Measurements from ENCODE around the gene LTB4R. TPM values are rescaled to one million over a fixed set of nuclear protein-coding genes. Genes with fewer than 3 reads are reported as not detected.
A peak's percentile ranks its signal among the peaks of the same experiment; 100 is the strongest.

The LTB4R gene
- total RNA-seq, 1 experiment from 2014 or later = 13.4 TPM

DNA sequence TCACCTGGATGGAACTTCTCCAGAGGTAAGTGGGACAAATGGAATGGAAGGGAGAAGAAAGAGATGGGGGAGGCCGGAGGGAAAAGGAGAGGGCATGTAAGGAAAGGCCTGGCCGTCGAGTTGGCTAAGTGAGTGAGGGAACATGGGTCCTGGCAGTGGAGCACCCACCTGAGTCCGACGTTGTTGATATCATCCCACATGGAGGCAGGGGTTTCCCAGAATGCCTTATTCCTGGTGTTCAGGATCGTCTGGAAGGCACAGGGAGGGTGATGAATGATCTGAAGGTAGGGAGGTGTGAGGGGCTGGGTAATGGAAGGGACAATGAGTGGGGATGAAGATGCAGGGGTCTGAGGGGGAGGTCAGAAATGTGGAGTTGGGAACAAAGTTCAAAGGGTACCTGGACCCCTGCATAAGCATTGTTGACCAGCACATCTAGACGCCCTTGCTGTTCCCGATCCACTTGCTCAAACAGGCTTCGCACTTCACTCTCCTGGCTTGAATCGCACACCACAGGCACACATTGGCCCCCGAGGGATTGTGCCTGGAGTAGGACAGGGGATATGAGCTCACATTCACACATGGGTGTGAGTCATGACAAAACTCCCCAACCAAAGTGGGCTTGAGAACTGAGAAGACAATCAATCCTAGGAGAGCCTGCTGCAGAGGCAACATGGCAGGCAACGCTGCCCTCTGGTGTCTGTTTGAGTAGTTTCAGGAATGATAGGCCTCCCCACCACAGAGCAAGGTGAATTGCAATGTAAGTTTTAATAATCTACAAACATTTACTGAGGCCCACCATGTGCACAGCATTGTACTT is 14.8 kb upstream of the LTB4R start:
- no peak overlapping the region for H3K4me3 Mint-ChIP-seq (ENCODE audit: low read depth, unreplicated experiment)
- H3K9me3 Mint-ChIP-seq (ENCODE audit: low read depth, unreplicated experiment) = no peaks in the 10 kb centered on the region
- peak overlapping the region; percentile 15 for H3K27ac Mint-ChIP-seq (ENCODE audit: unreplicated experiment)
- H3K4me1 Mint-ChIP-seq (ENCODE audit: low read depth, unreplicated experiment) = peaks cover 32% of the 10 kb centered on the region
- CTCF ChIA-PET = interaction anchor here (0.6 to 4.2 kb wide), 11 partner anchors 12 to 513 kb away, joined by 3 to 108 read pairs (median 9); partner anchors contain the start of genes CHMP4A, CIDEB, MDP1 and RABGGTA
- TF ChIP-seq, protein P1, sequence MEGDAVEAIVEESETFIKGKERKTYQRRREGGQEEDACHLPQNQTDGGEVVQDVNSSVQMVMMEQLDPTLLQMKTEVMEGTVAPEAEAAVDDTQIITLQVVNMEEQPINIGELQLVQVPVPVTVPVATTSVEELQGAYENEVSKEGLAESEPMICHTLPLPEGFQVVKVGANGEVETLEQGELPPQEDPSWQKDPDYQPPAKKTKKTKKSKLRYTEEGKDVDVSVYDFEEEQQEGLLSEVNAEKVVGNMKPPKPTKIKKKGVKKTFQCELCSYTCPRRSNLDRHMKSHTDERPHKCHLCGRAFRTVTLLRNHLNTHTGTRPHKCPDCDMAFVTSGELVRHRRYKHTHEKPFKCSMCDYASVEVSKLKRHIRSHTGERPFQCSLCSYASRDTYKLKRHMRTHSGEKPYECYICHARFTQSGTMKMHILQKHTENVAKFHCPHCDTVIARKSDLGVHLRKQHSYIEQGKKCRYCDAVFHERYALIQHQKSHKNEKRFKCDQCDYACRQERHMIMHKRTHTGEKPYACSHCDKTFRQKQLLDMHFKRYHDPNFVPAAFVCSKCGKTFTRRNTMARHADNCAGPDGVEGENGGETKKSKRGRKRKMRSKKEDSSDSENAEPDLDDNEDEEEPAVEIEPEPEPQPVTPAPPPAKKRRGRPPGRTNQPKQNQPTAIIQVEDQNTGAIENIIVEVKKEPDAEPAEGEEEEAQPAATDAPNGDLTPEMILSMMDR (IDR thresholded peaks at IDR 0.05; ENCODE audit: unreplicated experiment) = peak; percentile 52
- no peaks in the 10 kb centered on the region for H3K27me3 Mint-ChIP-seq (ENCODE audit: unreplicated experiment)
- intact Hi-C loops (cut with micrococcal nuclease; ENCODE audit: unreplicated experiment) = loop anchor here (1.0 to 2.0 kb wide), 2 partner anchors 18 to 53 kb away; no protein-coding TSS in a partner anchor
- no TSS peak for BruUV-seq (replicated peaks)
- H3K36me3 Mint-ChIP-seq (ENCODE audit: insufficient read depth, unreplicated experiment) = peaks cover 33% of the 10 kb centered on the region
- DNase-seq = peak; percentile 70

DNA sequence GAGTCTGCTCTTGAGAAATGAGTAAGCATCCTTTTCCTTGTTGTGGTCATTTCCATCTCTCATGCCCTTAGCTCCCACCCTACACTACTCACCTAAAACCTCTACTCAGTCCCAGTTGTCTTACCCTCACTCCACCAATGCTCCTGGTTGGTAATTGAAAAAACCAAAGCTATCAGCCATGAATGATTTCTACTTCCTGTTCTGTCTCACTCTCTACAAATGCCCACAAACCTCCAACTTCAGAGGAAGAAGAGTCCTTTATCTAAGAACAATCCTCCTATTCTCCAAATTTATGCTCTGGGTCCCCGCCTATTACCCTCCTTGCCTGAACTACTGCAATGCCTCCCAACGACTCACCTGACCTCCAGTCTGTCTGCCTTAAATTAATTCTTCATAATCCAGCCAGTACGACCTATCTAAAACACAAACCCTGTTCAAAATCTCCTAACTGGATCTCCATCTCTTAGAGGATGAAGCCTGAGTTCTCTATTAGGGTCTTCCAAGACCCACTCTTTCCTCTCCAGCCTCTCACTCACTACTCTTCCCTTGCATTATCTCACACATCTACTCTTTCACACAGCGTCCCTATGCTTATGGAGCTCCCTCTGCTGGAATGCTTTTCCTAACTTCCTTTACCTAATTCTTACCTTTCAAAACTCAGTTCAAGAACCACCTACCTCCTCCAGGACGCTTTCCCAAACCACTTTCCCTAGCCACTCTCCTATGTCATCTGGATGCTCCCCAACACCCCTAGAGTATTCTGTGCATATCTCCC is 13.9 kb upstream of the LTB4R start:
- CTCF ChIA-PET = interaction anchor here (0.6 to 4.2 kb wide), 12 partner anchors 11 to 514 kb away, joined by 3 to 108 read pairs (median 8); partner anchors contain the start of genes CHMP4A, CIDEB, MDP1 and RABGGTA
- intact Hi-C loops (cut with micrococcal nuclease; ENCODE audit: unreplicated experiment) = loop anchor here (1.0 to 2.0 kb wide), 2 partner anchors 19 to 54 kb away; no protein-coding TSS in a partner anchor
- peak; percentile 36 for DNase-seq
- BruUV-seq (replicated peaks) = no TSS peak
- H3K4me1 Mint-ChIP-seq (ENCODE audit: low read depth, unreplicated experiment) = peaks cover 32% of the 10 kb centered on the region
- TF ChIP-seq, protein P1 (IDR thresholded peaks at IDR 0.05; ENCODE audit: unreplicated experiment) = peak; percentile 19
- H3K27ac Mint-ChIP-seq (ENCODE audit: unreplicated experiment) = peak overlapping the region; percentile 24
- peaks cover 33% of the 10 kb centered on the region for H3K36me3 Mint-ChIP-seq (ENCODE audit: insufficient read depth, unreplicated experiment)
- no peak overlapping the region for H3K4me3 Mint-ChIP-seq (ENCODE audit: low read depth, unreplicated experiment)
- no peaks in the 10 kb centered on the region for H3K9me3 Mint-ChIP-seq (ENCODE audit: low read depth, unreplicated experiment)
- no peaks in the 10 kb centered on the region for H3K27me3 Mint-ChIP-seq (ENCODE audit: unreplicated experiment)

DNA sequence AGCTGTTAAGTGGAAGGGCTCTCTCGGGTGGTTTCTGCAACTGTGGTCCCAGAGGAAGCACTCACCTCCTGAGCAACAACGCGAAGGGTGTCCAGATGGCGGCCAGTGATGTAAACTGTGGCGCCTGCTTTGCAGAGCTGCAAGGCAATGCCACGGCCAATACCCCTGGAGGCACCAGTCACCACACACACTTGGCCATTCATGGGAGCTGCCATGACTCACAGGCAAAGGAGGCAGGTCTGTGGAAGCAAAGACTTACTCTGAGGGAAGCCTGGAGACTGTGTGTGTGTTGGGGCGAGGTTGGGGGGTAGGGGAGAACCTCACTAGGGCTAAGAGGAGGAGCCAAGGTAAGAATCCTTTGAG is 12.4 kb upstream of the LTB4R start:
- H3K36me3 Mint-ChIP-seq (ENCODE audit: insufficient read depth, unreplicated experiment) = peaks cover 35% of the 10 kb centered on the region
- peak overlapping the region; percentile 90 for H3K4me3 Mint-ChIP-seq (ENCODE audit: low read depth, unreplicated experiment)
- intact Hi-C loops (cut with micrococcal nuclease; ENCODE audit: unreplicated experiment) = no loop called here
- H3K4me1 Mint-ChIP-seq (ENCODE audit: low read depth, unreplicated experiment) = peaks cover 32% of the 10 kb centered on the region
- TF ChIP-seq, protein P1 (IDR thresholded peaks at IDR 0.05; ENCODE audit: unreplicated experiment) = no peak
- DNase-seq = peak; percentile 60
- no peaks in the 10 kb centered on the region for H3K9me3 Mint-ChIP-seq (ENCODE audit: low read depth, unreplicated experiment)
- BruUV-seq (replicated peaks) = no TSS peak
- H3K27me3 Mint-ChIP-seq (ENCODE audit: unreplicated experiment) = no peaks in the 10 kb centered on the region
- peak overlapping the region; percentile 88 for H3K27ac Mint-ChIP-seq (ENCODE audit: unreplicated experiment)
- CTCF ChIA-PET = interaction anchor here (0.6 to 4.2 kb wide), 6 partner anchors 9 to 152 kb away, joined by 3 to 108 read pairs (median 4); partner anchors contain the start of genes CIDEB, RABGGTA and TINF2

Measured in Calu3 (cell line).